Measurements from ENCODE around the gene PNKP. TPM values are rescaled to one million over a fixed set of nuclear protein-coding genes. Genes with fewer than 3 reads are reported as not detected.

The PNKP gene
- total RNA-seq, 4 donors from 2014 or later: 33.3 to 42.3 (median 36.3) TPM

DNA sequence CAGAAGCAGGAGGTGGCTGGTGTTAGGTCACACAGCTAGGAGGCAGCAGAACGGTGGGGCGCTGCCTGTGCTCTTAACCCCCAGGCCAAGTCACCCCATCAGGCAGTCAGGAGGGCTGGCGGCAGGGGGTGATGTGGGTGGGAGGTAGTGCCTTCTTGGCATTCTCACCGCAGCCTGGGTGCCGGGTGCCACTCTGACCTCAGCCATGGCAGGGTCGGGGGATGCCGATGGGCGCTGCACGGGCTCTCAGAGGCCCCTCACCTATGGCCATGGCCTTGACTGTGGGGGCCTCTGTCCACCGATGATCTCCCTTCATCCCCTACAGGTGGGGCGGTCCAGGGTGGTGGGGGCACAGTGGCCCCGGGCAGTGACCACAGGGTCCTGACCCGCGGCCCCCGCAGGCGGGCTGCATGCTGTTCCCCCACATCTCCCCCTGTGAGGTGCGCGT is 10.8 kb downstream of the PNKP start:
- Histone ChIP-seq H3K4me3 (no peak overlapping the region), H3K36me3 (peaks cover 26 to 75% (median 37%) of the 10 kb centered on the region in 3 donors), H3K4me1 (peaks cover 8 to 48% (median 26%) of the 10 kb centered on the region in 3 donors), H3K27me3 (no peaks in the 10 kb centered on the region), H3K9me3 (no peaks in the 10 kb centered on the region), H3K27ac (no peak overlapping the region)
- TF ChIP-seq, protein P1, sequence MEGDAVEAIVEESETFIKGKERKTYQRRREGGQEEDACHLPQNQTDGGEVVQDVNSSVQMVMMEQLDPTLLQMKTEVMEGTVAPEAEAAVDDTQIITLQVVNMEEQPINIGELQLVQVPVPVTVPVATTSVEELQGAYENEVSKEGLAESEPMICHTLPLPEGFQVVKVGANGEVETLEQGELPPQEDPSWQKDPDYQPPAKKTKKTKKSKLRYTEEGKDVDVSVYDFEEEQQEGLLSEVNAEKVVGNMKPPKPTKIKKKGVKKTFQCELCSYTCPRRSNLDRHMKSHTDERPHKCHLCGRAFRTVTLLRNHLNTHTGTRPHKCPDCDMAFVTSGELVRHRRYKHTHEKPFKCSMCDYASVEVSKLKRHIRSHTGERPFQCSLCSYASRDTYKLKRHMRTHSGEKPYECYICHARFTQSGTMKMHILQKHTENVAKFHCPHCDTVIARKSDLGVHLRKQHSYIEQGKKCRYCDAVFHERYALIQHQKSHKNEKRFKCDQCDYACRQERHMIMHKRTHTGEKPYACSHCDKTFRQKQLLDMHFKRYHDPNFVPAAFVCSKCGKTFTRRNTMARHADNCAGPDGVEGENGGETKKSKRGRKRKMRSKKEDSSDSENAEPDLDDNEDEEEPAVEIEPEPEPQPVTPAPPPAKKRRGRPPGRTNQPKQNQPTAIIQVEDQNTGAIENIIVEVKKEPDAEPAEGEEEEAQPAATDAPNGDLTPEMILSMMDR (IDR thresholded peaks at IDR 0.05): no peak
- no peak for TF ChIP-seq POLR2A (IDR thresholded peaks at IDR 0.05)
- intact Hi-C loops (cut with DNase I): no loop called here
- WGBS, 2 donors: 62 to 100% methylated on average over 4 to 5 of the region's 18 CpGs
- DNase-seq: no peak

DNA sequence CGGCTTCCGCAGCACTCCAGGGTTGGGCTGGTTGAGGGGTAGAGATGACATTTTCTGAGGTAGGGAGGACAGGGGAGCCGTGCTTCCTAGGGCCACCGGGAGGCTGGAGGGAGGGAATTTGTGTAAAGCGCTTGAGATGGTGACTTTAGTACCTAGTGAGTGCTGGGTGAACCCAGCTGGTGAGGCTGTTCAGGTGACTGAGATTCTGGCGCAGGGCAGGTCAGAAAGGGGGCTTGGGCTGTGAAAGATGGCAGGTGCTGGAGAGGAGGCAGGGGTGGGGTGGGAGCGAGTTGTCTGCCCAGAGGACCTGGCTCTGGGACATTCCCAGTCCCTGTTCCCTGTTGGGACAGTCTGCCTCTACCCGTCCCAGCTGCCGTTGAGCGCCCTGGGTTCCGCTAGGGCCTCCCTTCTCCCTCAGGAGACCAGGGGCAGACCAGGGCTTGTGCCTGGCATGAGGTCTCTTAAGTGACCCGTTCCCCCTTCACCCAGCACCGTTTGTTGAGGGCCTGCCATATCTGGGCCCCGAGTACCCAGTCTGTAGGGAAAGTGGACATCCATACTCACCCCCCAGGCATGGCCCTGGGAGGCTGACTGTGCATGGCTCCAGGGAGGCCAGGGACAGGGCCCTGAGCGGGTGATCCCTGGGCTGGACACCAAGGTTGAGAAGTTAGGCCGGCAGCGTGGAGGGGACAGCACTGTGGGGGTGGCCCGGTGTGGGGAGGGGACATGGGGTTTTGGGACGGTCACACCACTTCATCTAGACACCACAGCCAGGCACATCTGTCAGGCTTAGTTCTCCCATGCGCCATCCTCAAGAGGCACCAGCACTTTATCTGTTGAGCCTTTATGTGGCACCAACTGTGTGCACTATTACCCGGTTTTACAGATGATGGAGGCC is 11.5 kb downstream of the PNKP start:
- H3K36me3 ChIP-seq: peaks cover 24 to 68% (median 36%) of the 10 kb centered on the region in 3 donors
- H3K9me3 ChIP-seq: no peaks in the 10 kb centered on the region
- H3K4me3 ChIP-seq: no peak overlapping the region
- H3K27me3 ChIP-seq: no peaks in the 10 kb centered on the region
- intact Hi-C loops (cut with DNase I): no loop called here
- no peak for DNase-seq
- no peak for TF ChIP-seq POLR2A (IDR thresholded peaks at IDR 0.05)
- TF ChIP-seq, protein P1 (IDR thresholded peaks at IDR 0.05): no peak
- 69 to 82% methylated on average over 7 to 9 of the region's 21 CpGs for WGBS, 2 donors
- H3K27ac ChIP-seq: no peak overlapping the region
- peaks cover 6 to 42% (median 22%) of the 10 kb centered on the region in 3 donors for H3K4me1 ChIP-seq

DNA sequence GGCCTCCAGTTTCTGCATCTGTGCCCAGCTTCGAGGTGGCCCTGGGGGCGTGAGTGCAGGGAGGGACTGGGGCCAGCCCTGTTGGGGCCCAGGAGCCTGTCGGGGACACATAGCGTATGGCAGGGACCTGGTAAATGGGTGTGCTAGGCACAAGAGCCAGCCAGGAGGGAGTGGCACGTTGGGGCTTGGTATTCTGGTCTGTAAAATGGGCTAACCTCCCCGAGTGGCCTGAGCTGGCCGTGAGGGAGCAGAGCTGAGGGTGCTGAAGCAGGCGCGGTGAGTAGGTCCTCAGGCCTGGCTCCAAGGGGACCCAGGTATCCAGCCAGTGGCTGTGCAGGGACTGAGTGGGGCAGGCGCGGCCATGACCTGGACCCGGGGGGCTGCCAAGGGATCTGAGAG is 12.1 kb downstream of the PNKP start:
- H3K4me3 ChIP-seq: no peak overlapping the region
- peaks cover 6 to 37% (median 19%) of the 10 kb centered on the region in 3 donors for H3K4me1 ChIP-seq
- H3K9me3 ChIP-seq: no peaks in the 10 kb centered on the region
- TF ChIP-seq POLR2A (IDR thresholded peaks at IDR 0.05): no peak
- TF ChIP-seq, protein P1 (IDR thresholded peaks at IDR 0.05): no peak
- intact Hi-C loops (cut with DNase I): no loop called here
- no peak for DNase-seq
- no peak overlapping the region for H3K27ac ChIP-seq
- 83% methylated on average over 4 of the region's 12 CpGs; no CpG with 5 or more reads in 1 of the 2 donors for WGBS, 2 donors
- H3K36me3 ChIP-seq: peaks cover 17 to 62% (median 29%) of the 10 kb centered on the region in 3 donors
- no peaks in the 10 kb centered on the region for H3K27me3 ChIP-seq

DNA sequence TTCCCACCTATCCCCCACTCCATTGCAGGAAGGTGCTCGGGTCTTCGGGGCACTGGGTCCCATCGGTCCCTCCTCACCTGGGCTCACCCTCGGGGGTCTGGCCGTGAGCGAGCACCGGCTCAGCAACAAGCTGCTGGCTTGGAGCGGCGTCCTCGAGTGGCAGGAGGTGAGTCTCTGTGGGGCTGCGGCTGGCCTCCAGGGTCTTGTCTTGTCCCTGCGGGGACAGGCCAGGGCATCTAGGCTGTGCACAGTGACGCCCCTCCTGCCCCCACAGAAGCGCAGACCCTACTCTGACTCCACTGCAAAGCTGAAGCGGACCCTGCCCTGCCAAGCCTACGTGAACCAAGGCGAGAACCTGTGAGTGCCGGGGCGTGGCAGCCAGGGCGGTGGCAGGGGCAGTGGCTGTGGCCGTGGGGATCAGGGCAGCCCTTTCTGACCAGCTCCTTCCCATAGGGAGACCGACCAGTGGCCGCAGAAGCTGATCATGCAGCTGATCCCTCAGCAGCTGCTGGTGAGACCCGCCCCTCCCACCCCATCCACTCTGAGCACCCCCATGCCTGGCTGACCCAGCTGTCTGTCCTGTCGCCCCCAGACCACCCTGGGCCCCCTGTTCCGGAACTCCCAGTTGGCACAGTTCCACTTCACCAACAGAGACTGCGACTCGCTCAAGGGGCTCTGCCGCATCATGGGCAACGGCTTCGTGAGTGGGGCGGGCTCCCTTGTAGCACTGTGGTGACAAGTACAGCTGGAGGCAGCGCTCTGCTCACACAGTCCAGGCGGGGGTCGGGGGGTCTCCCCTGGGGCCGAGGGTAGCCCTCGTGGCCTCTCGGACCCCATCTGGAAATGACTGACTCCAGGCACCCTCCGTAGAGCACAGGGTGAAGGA is 12.8 kb downstream of the PNKP start:
- no peak for DNase-seq
- Histone ChIP-seq H3K27ac (no peak overlapping the region), H3K27me3 (no peaks in the 10 kb centered on the region), H3K4me3 (no peak overlapping the region), H3K36me3 (peaks cover 15 to 55% (median 23%) of the 10 kb centered on the region in 3 donors), H3K4me1 (peaks cover 6 to 42% (median 19%) of the 10 kb centered on the region in 3 donors), H3K9me3 (no peaks in the 10 kb centered on the region)
- intact Hi-C loops (cut with DNase I): no loop called here
- no peak for TF ChIP-seq POLR2A (IDR thresholded peaks at IDR 0.05)
- TF ChIP-seq, protein P1 (IDR thresholded peaks at IDR 0.05): no peak
- WGBS, 2 donors: 93% methylated on average over 14 of the region's 39 CpGs; no CpG with 5 or more reads in 1 of the 2 donors

All from esophagus squamous epithelium (tissue), 5 donors.